ENCODE results near the gene PRDM16. TPM values are rescaled to one million over a fixed set of nuclear protein-coding genes. Genes with fewer than 3 reads are reported as not detected.

Gene PRDM16
- total RNA-seq, 4 donors from 2014 or later: 15.7 to 54.3 (median 27.6) TPM

GRCh38 chr1:3235496-3235895 lies 166.5 kb downstream of the PRDM16 start:
- WGBS, 2 donors: 87 to 92% methylated on average over 8 to 15 of the region's 15 CpGs
- TF ChIP-seq POLR2A (IDR thresholded peaks at IDR 0.05) (no peak), CTCF (IDR thresholded peaks at IDR 0.05) (no peak)

GRCh38 chr1:3236361-3236760 lies 167.4 kb downstream of the PRDM16 start:
- no peak for TF ChIP-seq POLR2A (IDR thresholded peaks at IDR 0.05)
- TF ChIP-seq CTCF (IDR thresholded peaks at IDR 0.05): no peak
- WGBS, 2 donors: 59 to 64% methylated on average over 8 to 9 of the region's 9 CpGs
- Histone ChIP-seq H3K36me3 (no peaks in the 10 kb centered on the region), H3K4me1 (peaks cover 51 to 57% of the 10 kb centered on the region in 2 donors), H3K4me3 (replicated peaks in 1 of 3) (no peak overlapping the region), H3K9me3 (no peaks in the 10 kb centered on the region), H3K27ac (peak overlapping the region in 1 of 3 donors; percentile 70), H3K27me3 (no peaks in the 10 kb centered on the region)
- intact Hi-C loops (cut with DNase I): no loop called here
- no peak for DNase-seq

More at GRCh38 chr1:3235496-3235895, 166.5 kb downstream of the PRDM16 start:
- intact Hi-C loops (cut with DNase I): no loop called here
- H3K27ac ChIP-seq: no peak overlapping the region
- no peaks in the 10 kb centered on the region for H3K27me3 ChIP-seq
- DNase-seq: no peak
- no peaks in the 10 kb centered on the region for H3K9me3 ChIP-seq
- H3K36me3 ChIP-seq: no peaks in the 10 kb centered on the region
- no peak overlapping the region for H3K4me3 ChIP-seq (replicated peaks in 1 of 3)
- H3K4me1 ChIP-seq: peaks cover 45 to 50% of the 10 kb centered on the region in 2 donors

GRCh38 chr1:3236955-3237354 lies 168.0 kb downstream of the PRDM16 start:
- intact Hi-C loops (cut with DNase I): no loop called here
- peaks cover 56 to 63% of the 10 kb centered on the region in 2 donors for H3K4me1 ChIP-seq
- H3K4me3 ChIP-seq (replicated peaks in 1 of 3): no peak overlapping the region
- TF ChIP-seq POLR2A (IDR thresholded peaks at IDR 0.05): no peak
- no peak for TF ChIP-seq CTCF (IDR thresholded peaks at IDR 0.05)
- DNase-seq: no peak
- peak overlapping the region in 2 of 3 donors; percentile 53 to 70 for H3K27ac ChIP-seq
- H3K27me3 ChIP-seq: no peaks in the 10 kb centered on the region
- no peaks in the 10 kb centered on the region for H3K9me3 ChIP-seq
- 93% methylated on average over 5 to 7 of the region's 7 CpGs for WGBS, 2 donors
- H3K36me3 ChIP-seq: no peaks in the 10 kb centered on the region

- Histone ChIP-seq H3K36me3 (no peaks in the 10 kb centered on the region), H3K27ac (peak overlapping the region; percentile 53 to 63 (median 57)), H3K27me3 (no peaks in the 10 kb centered on the region), H3K4me3 (replicated peaks in 1 of 3) (no peak overlapping the region), H3K9me3 (no peaks in the 10 kb centered on the region), H3K4me1 (peaks cover 63 to 69% of the 10 kb centered on the region in 2 donors)
- WGBS, 2 donors: 71% methylated on average over 12 of the region's 15 CpGs
- TF ChIP-seq POLR2A (IDR thresholded peaks at IDR 0.05) (no peak), CTCF (IDR thresholded peaks at IDR 0.05) (no peak)
- peak; percentile 76 to 88 for DNase-seq
- intact Hi-C loops (cut with DNase I): no loop called here
These were observed 168.6 kb downstream of the PRDM16 start for GRCh38 chr1:3237570-3237969.

GRCh38 chr1:3237994-3238702 lies 169.1 kb downstream of the PRDM16 start:
- peak; percentile 86 to 88 for DNase-seq
- Histone ChIP-seq H3K27ac (peak overlapping the region; percentile 53 to 66 (median 63)), H3K4me1 (peaks cover 68 to 75% of the 10 kb centered on the region in 2 donors), H3K9me3 (no peaks in the 10 kb centered on the region), H3K36me3 (no peaks in the 10 kb centered on the region), H3K27me3 (no peaks in the 10 kb centered on the region), H3K4me3 (replicated peaks in 1 of 3) (no peak overlapping the region)
- intact Hi-C loops (cut with DNase I): no loop called here
- TF ChIP-seq CTCF (IDR thresholded peaks at IDR 0.05): no peak
- no peak for TF ChIP-seq POLR2A (IDR thresholded peaks at IDR 0.05)
- 28 to 38% methylated on average over 23 to 26 of the region's 28 CpGs for whole genome bisulfite sequencing, 2 donors

All from thyroid gland (tissue), 4 donors.